Measurements from ENCODE around the gene CCL2. TPM values are rescaled to one million over a fixed set of nuclear protein-coding genes. Genes with fewer than 3 reads are reported as not detected.

Gene CCL2
- total RNA-seq, 1 donor from 2014 or later, result 1.4 TPM

DNA sequence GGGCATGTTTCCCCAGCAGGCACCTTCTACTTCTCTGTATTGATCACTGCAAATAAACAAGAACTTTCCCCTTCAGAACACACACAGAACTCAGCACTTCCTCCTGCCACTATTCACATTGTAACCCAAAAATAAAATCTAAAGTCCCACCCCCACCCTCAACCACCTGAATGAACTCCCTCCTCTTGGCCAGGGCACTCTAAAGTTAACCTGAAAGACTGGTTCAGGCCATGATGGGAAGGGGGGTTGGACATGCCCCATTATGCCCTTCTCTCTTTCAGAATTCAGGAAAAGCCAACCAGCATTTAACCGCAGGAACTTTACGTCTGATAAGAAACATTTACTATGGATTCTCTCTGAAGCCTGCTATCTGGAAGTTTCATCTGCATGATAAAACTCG lies 27.4 kb upstream of the CCL2 start:
- DNase-seq (ENCODE audit: low spot score), result no peak
- no peak overlapping the region for H3K4me3 Mint-ChIP-seq (ENCODE audit: unreplicated experiment)
- no peaks in the 10 kb centered on the region for H3K9me3 Mint-ChIP-seq (ENCODE audit: unreplicated experiment)
- TF ChIP-seq, protein P1, sequence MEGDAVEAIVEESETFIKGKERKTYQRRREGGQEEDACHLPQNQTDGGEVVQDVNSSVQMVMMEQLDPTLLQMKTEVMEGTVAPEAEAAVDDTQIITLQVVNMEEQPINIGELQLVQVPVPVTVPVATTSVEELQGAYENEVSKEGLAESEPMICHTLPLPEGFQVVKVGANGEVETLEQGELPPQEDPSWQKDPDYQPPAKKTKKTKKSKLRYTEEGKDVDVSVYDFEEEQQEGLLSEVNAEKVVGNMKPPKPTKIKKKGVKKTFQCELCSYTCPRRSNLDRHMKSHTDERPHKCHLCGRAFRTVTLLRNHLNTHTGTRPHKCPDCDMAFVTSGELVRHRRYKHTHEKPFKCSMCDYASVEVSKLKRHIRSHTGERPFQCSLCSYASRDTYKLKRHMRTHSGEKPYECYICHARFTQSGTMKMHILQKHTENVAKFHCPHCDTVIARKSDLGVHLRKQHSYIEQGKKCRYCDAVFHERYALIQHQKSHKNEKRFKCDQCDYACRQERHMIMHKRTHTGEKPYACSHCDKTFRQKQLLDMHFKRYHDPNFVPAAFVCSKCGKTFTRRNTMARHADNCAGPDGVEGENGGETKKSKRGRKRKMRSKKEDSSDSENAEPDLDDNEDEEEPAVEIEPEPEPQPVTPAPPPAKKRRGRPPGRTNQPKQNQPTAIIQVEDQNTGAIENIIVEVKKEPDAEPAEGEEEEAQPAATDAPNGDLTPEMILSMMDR (IDR thresholded peaks at IDR 0.05; ENCODE audit: unreplicated experiment), result no peak
- no peaks in the 10 kb centered on the region for H3K36me3 Mint-ChIP-seq (ENCODE audit: low read depth, unreplicated experiment)
- no peaks in the 10 kb centered on the region for H3K4me1 Mint-ChIP-seq (ENCODE audit: unreplicated experiment)
- H3K27ac Mint-ChIP-seq (ENCODE audit: unreplicated experiment), result no peak overlapping the region
- H3K27me3 Mint-ChIP-seq (ENCODE audit: unreplicated experiment), result no peaks in the 10 kb centered on the region

DNA sequence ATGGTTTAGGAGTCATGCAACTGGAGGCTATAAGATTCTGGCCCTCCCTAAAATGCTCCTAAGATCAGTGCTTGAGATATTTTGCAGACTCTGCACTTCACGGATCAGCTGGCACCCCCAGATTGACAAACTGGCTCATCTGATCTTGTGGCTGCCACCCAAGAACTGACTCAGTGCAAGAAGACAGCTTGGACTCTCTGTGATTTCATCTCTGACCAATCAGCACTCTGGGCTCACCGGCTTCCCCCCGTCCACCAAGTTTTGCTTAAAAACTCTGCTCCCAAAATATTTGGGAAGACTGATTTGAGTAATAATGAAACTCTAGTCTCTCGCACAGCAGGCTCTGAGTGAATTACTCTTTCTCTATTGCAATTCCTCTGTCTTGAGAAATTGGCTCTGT lies 26.3 kb upstream of the CCL2 start:
- Mint-ChIP-seq H3K9me3 (ENCODE audit: unreplicated experiment) (no peaks in the 10 kb centered on the region), H3K4me1 (ENCODE audit: unreplicated experiment) (peaks cover 5% of the 10 kb centered on the region), H3K27ac (ENCODE audit: unreplicated experiment) (no peak overlapping the region), H3K4me3 (ENCODE audit: unreplicated experiment) (no peak overlapping the region), H3K27me3 (ENCODE audit: unreplicated experiment) (no peaks in the 10 kb centered on the region), H3K36me3 (ENCODE audit: low read depth, unreplicated experiment) (no peaks in the 10 kb centered on the region)
- no peak for DNase-seq (ENCODE audit: low spot score)
- TF ChIP-seq, protein P1 (IDR thresholded peaks at IDR 0.05; ENCODE audit: unreplicated experiment), result no peak

DNA sequence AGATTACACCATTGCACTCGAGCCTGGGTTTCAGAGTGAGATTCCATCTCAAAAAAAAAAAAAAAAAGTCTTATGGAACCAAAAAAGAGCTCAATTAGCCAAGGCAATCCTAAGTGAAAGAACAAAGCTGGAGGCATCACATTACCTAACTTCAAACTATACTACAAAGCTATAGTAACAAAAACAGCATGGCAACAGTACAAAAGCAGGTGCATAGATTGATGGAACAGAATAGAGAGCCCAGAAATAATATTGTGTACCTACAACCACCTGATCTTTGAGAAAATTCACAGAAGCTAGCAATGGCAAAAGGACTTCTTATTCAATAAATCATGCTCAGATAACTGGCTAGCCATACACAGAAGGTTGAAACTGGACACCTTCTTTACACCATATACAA lies 24.7 kb upstream of the CCL2 start:
- DNase-seq (ENCODE audit: low spot score), result no peak

DNA sequence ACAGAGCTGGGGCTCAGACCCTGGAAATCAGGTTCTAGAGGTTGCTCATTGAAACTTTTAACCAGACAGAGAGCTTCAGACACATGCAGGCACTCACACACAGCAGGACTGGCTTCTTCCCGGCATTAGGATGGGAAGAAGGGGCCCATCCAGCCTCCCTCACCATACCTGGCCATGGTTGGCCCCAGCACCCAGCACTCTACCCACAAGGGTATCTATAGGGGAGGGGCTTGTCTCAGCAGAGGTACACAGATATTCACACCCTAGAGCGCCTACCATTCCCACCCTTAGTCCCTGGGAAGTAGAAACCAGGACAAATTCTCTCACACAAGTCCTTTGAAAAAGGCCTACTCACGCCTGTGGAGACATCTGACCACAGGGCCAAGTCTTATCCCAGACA lies 20.5 kb upstream of the CCL2 start:
- H3K4me1 Mint-ChIP-seq (ENCODE audit: unreplicated experiment), result peaks cover 41% of the 10 kb centered on the region
- H3K27me3 Mint-ChIP-seq (ENCODE audit: unreplicated experiment), result peaks cover 3% of the 10 kb centered on the region
- no peaks in the 10 kb centered on the region for H3K9me3 Mint-ChIP-seq (ENCODE audit: unreplicated experiment)
- no peak for DNase-seq (ENCODE audit: low spot score)
- no peak overlapping the region for H3K4me3 Mint-ChIP-seq (ENCODE audit: unreplicated experiment)
- H3K27ac Mint-ChIP-seq (ENCODE audit: unreplicated experiment), result no peak overlapping the region
- TF ChIP-seq, protein P1 (IDR thresholded peaks at IDR 0.05; ENCODE audit: unreplicated experiment), result no peak
- H3K36me3 Mint-ChIP-seq (ENCODE audit: low read depth, unreplicated experiment), result no peaks in the 10 kb centered on the region

More for the DNA sequence above, 24.7 kb upstream of the CCL2 start:
- peaks cover 20% of the 10 kb centered on the region for H3K4me1 Mint-ChIP-seq (ENCODE audit: unreplicated experiment)
- H3K9me3 Mint-ChIP-seq (ENCODE audit: unreplicated experiment), result no peaks in the 10 kb centered on the region
- no peaks in the 10 kb centered on the region for H3K27me3 Mint-ChIP-seq (ENCODE audit: unreplicated experiment)
- H3K4me3 Mint-ChIP-seq (ENCODE audit: unreplicated experiment), result no peak overlapping the region
- H3K27ac Mint-ChIP-seq (ENCODE audit: unreplicated experiment), result no peak overlapping the region
- H3K36me3 Mint-ChIP-seq (ENCODE audit: low read depth, unreplicated experiment), result no peaks in the 10 kb centered on the region
- TF ChIP-seq, protein P1 (IDR thresholded peaks at IDR 0.05; ENCODE audit: unreplicated experiment), result no peak

DNA sequence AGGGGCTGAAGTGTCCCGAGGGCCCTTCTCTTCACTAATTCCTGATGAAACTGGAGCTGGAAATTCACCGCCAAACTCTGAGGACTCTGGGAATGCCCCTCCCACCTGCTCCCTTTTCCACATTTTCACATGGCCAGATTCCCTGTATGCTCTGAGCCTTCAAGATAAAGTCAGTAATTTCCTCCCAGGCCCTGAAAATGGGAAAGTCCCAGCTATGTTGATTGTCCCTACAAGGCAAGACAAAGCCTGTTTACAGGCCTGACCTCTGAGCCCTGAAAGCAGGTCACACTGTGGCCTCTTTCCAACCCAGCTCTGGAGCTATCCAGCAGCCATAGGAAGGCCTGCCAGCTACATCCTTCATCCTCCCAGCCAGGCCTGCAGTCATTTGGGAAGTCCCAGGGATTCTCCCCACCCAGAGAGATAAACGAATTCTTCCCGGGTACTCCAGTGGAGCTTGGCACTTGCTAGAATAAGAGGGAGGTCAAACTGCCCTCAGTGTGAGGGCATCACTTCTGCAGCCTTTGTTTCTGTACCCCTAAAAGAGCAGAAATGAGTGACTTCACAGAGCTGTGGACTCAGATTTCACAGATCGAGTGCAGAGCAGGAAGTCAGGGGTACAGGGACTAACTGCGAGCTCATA lies 19.6 kb upstream of the CCL2 start:
- H3K4me3 Mint-ChIP-seq (ENCODE audit: unreplicated experiment), result no peak overlapping the region
- H3K36me3 Mint-ChIP-seq (ENCODE audit: low read depth, unreplicated experiment), result no peaks in the 10 kb centered on the region
- peaks cover 3% of the 10 kb centered on the region for H3K27me3 Mint-ChIP-seq (ENCODE audit: unreplicated experiment)
- H3K4me1 Mint-ChIP-seq (ENCODE audit: unreplicated experiment), result peaks cover 47% of the 10 kb centered on the region
- no peaks in the 10 kb centered on the region for H3K9me3 Mint-ChIP-seq (ENCODE audit: unreplicated experiment)
- TF ChIP-seq, protein P1 (IDR thresholded peaks at IDR 0.05; ENCODE audit: unreplicated experiment), result no peak
- DNase-seq (ENCODE audit: low spot score), result peak; percentile 26
- H3K27ac Mint-ChIP-seq (ENCODE audit: unreplicated experiment), result peak overlapping the region; percentile 68

Measured in endothelial cell (in vitro differentiated cells).